ENCODE measurements around the gene TRIM10.
A peak's percentile ranks its signal among the peaks of the same experiment; 100 is the strongest.

Gene TRIM10, protein sequence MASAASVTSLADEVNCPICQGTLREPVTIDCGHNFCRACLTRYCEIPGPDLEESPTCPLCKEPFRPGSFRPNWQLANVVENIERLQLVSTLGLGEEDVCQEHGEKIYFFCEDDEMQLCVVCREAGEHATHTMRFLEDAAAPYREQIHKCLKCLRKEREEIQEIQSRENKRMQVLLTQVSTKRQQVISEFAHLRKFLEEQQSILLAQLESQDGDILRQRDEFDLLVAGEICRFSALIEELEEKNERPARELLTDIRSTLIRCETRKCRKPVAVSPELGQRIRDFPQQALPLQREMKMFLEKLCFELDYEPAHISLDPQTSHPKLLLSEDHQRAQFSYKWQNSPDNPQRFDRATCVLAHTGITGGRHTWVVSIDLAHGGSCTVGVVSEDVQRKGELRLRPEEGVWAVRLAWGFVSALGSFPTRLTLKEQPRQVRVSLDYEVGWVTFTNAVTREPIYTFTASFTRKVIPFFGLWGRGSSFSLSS

DNA sequence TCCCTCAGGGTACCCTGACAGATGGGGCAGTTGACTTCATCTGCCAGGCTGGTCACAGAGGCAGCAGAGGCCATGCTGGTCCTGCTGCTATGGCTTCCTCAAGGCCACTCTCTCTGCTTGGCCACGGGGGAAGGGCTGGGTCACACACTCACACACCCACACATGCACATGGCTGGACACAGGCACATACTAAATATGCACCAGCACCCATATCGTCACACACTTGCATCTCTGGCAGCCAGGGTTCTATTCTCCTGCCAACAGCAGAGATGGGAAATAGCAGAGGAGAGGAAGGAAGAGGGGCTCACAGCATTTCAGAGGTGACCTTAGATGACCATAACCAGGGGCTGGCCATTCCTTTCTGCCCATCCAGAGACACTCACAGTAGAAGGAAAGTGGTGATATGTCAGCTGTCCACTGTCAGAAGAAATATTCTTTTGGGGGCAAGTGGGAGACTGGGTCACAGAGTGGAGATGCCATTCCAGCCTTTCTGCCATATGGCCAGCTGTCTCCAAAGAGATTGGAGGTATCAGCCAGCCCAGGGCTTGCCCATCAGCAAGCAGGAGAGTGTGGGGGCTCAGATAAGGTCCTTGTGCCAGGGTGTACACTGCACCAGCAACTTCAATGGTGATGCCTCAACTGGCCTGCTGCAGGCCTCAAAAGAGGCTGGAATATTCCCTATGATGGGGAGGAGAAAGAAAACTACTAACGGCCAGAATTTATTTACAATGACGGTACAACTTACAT lies at the start of gene TRIM10:
Gene TRIM10, minus strand, starts transcription at position 427 of the 747 bp plus-strand sequence. Its CDS starts 353 bp downstream, at position 74.
- Histone ChIP-seq H3K9me3 (replicated peaks in 1 of 11) (no peaks in the 10 kb centered on the region), H3K4me3 (no peak within 1 kb of the TSS), H4K20me1 (no peaks in the 10 kb centered on the region), H3K9ac (no peak within 1 kb of the TSS), H3K4me2 (no peak within 1 kb of the TSS), H3K27me3 (no peaks in the 10 kb centered on the region), H3K27ac (no peak within 1 kb of the TSS), H3K36me3 (no peaks in the 10 kb centered on the region), H3K4me1 (peaks cover 6 to 22% (median 11%) of the 10 kb centered on the region in 10 experiments; a peak in 19 of 20 replicates)
- no peak for TF ChIP-seq Cebpa-rat (IDR thresholded peaks at IDR 0.05)

DNA sequence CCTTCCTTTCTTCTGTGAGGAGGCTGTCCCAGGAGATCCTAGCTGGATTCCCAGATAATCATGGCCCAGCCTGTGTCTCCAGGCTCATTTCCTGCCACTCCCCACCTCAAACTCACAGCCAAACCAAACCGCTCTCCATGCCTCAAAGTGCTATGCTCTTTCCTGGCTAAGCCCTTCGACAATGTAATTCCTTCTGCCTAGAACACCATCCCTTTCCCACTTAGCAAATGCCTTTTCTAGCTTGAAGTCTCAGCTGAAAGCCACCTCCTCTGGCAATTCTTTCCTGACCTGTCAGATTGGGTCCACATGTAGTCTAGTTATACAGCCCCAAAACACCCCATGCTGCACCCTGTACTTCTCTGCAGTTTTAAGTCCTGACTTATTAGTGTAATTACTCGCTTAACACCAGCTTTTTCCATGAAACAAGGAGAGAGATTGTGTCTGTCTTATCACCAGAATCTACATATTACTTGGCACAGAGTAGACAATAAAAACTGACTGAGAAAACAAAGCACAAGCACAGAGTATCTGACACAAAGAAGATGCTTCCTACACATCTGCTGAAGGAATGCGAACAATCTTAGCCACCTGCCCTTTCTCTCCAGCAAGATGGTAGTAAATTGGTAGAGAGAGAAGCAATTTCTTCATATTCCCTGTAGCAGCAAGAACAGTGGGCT lies 46.7 kb upstream of the TRIM10 start:
- Histone ChIP-seq H3K4me1 (peaks cover 64 to 95% (median 83%) of the 10 kb centered on the region in 10 experiments), H3K9ac (peak overlapping the region in 9 of 11 experiments; percentile 0 to 54 (median 29); a peak in 14 of 22 replicates), H3K27me3 (no peaks in the 10 kb centered on the region), H3K36me3 (peaks cover 0 to 48% (median 17%) of the 10 kb centered on the region in 11 experiments; a peak in 14 of 22 replicates), H4K20me1 (peaks cover 57 to 96% (median 86%) of the 10 kb centered on the region in 11 experiments), H3K4me3 (peak overlapping the region in 2 of 10 experiments; percentile 15 to 40; a peak in 2 of 20 replicates), H3K27ac (peak overlapping the region in 9 of 11 experiments; percentile 13 to 62 (median 46); a peak in 16 of 22 replicates), H3K9me3 (replicated peaks in 1 of 11) (no peaks in the 10 kb centered on the region), H3K4me2 (peak overlapping the region; percentile 76 to 90 (median 88))
- TF ChIP-seq Cebpa-rat (IDR thresholded peaks at IDR 0.05): no peak

DNA sequence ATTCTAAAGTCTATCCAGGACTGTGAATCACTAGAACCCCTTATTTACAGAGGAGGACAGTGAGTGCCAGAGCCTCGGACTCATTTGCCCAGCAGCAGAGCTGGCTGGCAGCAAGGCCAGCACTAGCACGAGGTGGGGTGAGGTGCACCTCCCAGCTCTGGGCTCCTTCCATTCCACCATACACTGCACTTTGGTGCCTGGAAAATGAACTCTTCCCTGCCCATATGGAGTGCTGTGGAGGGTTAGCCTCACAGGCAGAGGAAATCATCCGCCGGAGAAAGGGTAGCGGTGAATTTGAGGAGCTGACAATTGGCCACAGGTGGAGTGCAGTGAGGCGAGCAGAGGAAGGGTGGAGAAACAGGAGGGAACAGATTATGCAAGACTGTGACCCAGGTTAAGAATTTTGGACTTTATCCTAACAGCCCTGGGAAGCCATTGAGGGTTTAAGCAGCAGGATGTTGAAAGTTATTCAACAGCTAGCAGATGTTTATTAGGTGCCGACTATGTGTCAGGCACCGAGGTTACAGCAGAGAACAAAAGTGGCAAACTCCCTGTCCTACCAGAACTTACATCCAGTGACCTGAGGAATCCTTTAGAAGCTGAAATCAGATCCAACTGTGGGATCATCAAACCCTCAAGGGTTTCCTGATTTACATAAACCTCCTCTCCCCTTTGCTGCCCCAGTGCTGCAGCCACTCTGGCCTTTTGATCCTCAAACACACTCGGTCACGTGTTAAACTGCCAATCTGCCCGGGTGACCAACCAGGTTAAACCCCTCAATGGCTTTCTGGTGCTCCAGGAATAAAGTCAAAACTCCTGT lies 46.0 kb upstream of the TRIM10 start:
- Histone ChIP-seq H3K9me3 (replicated peaks in 1 of 11) (no peaks in the 10 kb centered on the region), H3K27ac (peak overlapping the region in 9 of 11 experiments; percentile 13 to 62 (median 46); a peak in 17 of 22 replicates), H3K4me1 (peaks cover 68 to 100% (median 87%) of the 10 kb centered on the region in 10 experiments), H4K20me1 (peaks cover 56 to 100% (median 90%) of the 10 kb centered on the region in 11 experiments), H3K4me2 (peak overlapping the region; percentile 76 to 90 (median 88)), H3K9ac (peak overlapping the region in 10 of 11 experiments; percentile 0 to 54 (median 26); a peak in 15 of 22 replicates), H3K4me3 (peak overlapping the region in 2 of 10 experiments; percentile 15 to 40; a peak in 2 of 20 replicates), H3K36me3 (peaks cover 0 to 54% (median 17%) of the 10 kb centered on the region in 11 experiments; a peak in 14 of 22 replicates), H3K27me3 (no peaks in the 10 kb centered on the region)
- peak in 2 of 11 experiments; percentile 45 to 52; a peak in 3 of 22 replicates for TF ChIP-seq Cebpa-rat (IDR thresholded peaks at IDR 0.05)

DNA sequence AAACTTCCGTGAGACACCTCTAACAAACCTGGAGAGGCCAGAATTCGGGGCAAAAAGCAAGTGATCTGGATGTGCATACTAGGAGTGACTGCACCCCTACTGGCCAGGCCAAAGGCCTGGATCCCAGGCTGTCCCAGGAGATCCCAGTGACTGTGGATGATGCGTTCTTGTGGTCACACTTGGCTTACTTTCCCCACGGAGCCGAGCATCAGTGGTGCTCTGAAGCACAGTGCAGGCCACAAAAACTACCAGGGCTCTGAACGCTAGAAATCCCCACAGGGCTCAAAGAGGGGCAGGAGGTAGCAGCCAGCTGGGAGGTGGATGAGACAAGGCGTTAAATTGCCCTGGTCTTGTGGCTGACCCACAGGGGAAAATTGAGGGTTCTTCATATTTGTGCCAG lies 45.1 kb upstream of the TRIM10 start:
- H3K27ac ChIP-seq: peak overlapping the region in 7 of 11 experiments; percentile 16 to 56 (median 46); a peak in 11 of 22 replicates
- H3K36me3 ChIP-seq: peaks cover 0 to 52% (median 17%) of the 10 kb centered on the region in 11 experiments; a peak in 14 of 22 replicates
- no peaks in the 10 kb centered on the region for H3K9me3 ChIP-seq (replicated peaks in 1 of 11)
- peaks cover 48 to 100% (median 83%) of the 10 kb centered on the region in 11 experiments for H4K20me1 ChIP-seq
- H3K9ac ChIP-seq: peak overlapping the region in 6 of 11 experiments; percentile 18 to 54 (median 32); a peak in 3 of 22 replicates
- peaks cover 68 to 100% (median 87%) of the 10 kb centered on the region in 10 experiments for H3K4me1 ChIP-seq
- no peak for TF ChIP-seq Cebpa-rat (IDR thresholded peaks at IDR 0.05)
- no peaks in the 10 kb centered on the region for H3K27me3 ChIP-seq
- H3K4me2 ChIP-seq: peak overlapping the region; percentile 76 to 90 (median 88)
- H3K4me3 ChIP-seq: no peak overlapping the region

DNA sequence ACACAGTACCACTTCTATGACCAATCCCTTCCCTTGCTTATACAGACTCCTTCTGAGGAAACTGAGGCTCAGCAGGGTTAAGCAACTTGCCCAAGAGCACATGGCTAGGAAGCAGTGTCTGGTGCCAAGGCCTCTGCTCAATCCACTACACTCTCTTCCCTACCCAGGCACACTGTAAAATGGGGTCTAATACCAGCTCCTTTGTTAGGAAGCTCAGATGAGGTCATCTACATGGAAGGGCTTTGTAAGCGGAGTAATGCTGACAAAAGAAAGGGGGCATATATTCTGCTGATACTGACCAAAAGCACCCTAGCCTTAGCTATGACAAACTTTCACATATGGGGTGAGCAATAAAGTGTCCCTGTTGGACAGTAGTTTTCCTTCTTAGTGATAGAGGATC lies 43.1 kb upstream of the TRIM10 start:
- Histone ChIP-seq H3K4me1 (peaks cover 61 to 100% (median 87%) of the 10 kb centered on the region in 10 experiments), H3K4me2 (peak overlapping the region in 4 of 11 experiments; percentile 47 to 90 (median 86); a peak in 7 of 22 replicates), H3K4me3 (no peak overlapping the region), H3K9me3 (replicated peaks in 1 of 11) (no peaks in the 10 kb centered on the region), H4K20me1 (peaks cover 37 to 99% (median 78%) of the 10 kb centered on the region in 11 experiments), H3K36me3 (peaks cover 10 to 49% (median 27%) of the 10 kb centered on the region in 11 experiments), H3K27me3 (no peaks in the 10 kb centered on the region), H3K27ac (peak overlapping the region in 2 of 11 experiments; percentile 19 to 30; a peak in 1 of 22 replicates), H3K9ac (0 out of 22 replicates have a peak overlapping the region, but pooled peaks of 1 of the 11 experiments have one; percentile 9)
- no peak for TF ChIP-seq Cebpa-rat (IDR thresholded peaks at IDR 0.05)

DNA sequence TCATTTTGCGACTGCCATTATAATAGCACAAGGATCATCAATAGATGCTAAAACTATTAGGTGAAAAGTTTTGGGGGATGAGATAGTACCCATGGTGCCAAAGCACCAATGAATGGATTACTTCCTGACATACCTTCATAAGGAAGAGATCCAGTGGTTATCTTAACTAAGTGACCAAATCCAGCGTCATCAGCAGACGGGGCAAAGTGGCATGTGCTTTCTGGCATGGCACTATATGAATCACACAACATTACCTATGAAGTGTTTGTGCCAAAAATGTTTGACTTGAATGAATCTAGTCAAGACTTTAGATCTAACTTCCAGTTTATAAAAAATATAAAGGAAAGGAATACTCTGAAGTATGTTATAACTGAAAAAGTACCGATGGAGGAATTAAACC lies 41.4 kb upstream of the TRIM10 start:
- Histone ChIP-seq H3K27ac (peak overlapping the region in 9 of 11 experiments; percentile 30 to 84 (median 73); a peak in 17 of 22 replicates), H3K9me3 (replicated peaks in 1 of 11) (no peaks in the 10 kb centered on the region), H3K9ac (peak overlapping the region in 7 of 11 experiments; percentile 6 to 70 (median 48); a peak in 10 of 22 replicates), H3K36me3 (peaks cover 28 to 63% (median 44%) of the 10 kb centered on the region in 11 experiments), H4K20me1 (peaks cover 35 to 95% (median 75%) of the 10 kb centered on the region in 11 experiments), H3K4me1 (peaks cover 44 to 100% (median 76%) of the 10 kb centered on the region in 10 experiments), H3K4me2 (peak overlapping the region in 10 of 11 experiments; percentile 58 to 90 (median 82); a peak in 20 of 22 replicates), H3K27me3 (no peaks in the 10 kb centered on the region), H3K4me3 (0 out of 20 replicates have a peak overlapping the region, but pooled peaks of 1 of the 10 experiments have one; percentile 31)
- no peak for TF ChIP-seq Cebpa-rat (IDR thresholded peaks at IDR 0.05)

Measured in BLaER1 treated with 17β-estradiol and CSF1 and Interleukin-3, amounts not matched to agents 10 nM and 100 nM (cell line).